ENCODE measurements around the gene PLXNB2. TPM values are rescaled to one million over a fixed set of nuclear protein-coding genes. Genes with fewer than 3 reads are reported as not detected.

PLXNB2 gene
- total RNA-seq, 1 experiment from 2014 or later: 260 TPM

DNA sequence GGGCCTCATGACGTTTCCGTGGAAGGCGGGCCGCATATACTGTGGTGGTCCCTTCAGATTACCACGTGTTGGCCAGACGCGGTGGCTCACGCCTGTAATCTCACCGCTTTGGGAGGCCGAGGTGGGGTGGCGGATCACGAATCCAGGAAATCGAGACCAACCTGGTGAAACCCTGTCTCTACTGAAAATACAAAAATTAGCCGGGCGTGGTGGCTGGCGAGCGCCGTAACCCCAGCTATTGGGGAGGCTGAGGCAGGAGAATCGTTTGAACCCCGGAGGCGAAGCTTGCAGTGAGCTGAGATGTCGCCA lies 20.2 kb upstream of the PLXNB2 start:
- POLR2A ChIA-PET (ENCODE audit: unreplicated experiment): no interaction called here
- peaks cover 29% of the 10 kb centered on the region for H3K4me1 ChIP-seq (replicated peaks; ENCODE audit: insufficient read depth)
- intact Hi-C loops (cut with micrococcal nuclease; ENCODE audit: unreplicated experiment): loop anchor here (2.0 kb wide), 2 partner anchors 75 to 83 kb away; partner anchors contain the start of gene TUBGCP6
- peak overlapping the region; percentile 92 for H3K4me3 ChIP-seq
- TSS peak; percentile 71 for BruUV-seq (replicated peaks)
- CTCF ChIA-PET: interaction anchor here (0.7 kb wide), 1 partner anchor 55 kb away, joined by 3 read pairs; no protein-coding TSS in a partner anchor
- peak overlapping the region; percentile 46; the same call in 1 of the 2 replicates for H3K27ac ChIP-seq
- H3F3A ChIP-seq (ENCODE audit: insufficient read depth, low read depth): peaks cover 34% of the 10 kb centered on the region; the same call in 1 of the 2 replicates
- no peaks in the 10 kb centered on the region for H3K9me2 ChIP-seq (ENCODE audit: insufficient read depth)
- H4K20me1 ChIP-seq (ENCODE audit: insufficient read depth): no peaks in the 10 kb centered on the region
- no peaks in the 10 kb centered on the region for H3K9me3 ChIP-seq (ENCODE audit: insufficient read depth, low read depth)
- peak overlapping the region; percentile 94 for H2AFZ ChIP-seq
- no peak for DNase-seq
- no peaks in the 10 kb centered on the region for H3K36me3 ChIP-seq (ENCODE audit: low read depth)
- H3K27me3 ChIP-seq (ENCODE audit: insufficient read depth, low read depth): no peaks in the 10 kb centered on the region
- TF ChIP-seq, protein P1, sequence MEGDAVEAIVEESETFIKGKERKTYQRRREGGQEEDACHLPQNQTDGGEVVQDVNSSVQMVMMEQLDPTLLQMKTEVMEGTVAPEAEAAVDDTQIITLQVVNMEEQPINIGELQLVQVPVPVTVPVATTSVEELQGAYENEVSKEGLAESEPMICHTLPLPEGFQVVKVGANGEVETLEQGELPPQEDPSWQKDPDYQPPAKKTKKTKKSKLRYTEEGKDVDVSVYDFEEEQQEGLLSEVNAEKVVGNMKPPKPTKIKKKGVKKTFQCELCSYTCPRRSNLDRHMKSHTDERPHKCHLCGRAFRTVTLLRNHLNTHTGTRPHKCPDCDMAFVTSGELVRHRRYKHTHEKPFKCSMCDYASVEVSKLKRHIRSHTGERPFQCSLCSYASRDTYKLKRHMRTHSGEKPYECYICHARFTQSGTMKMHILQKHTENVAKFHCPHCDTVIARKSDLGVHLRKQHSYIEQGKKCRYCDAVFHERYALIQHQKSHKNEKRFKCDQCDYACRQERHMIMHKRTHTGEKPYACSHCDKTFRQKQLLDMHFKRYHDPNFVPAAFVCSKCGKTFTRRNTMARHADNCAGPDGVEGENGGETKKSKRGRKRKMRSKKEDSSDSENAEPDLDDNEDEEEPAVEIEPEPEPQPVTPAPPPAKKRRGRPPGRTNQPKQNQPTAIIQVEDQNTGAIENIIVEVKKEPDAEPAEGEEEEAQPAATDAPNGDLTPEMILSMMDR (conservative IDR thresholded peaks at IDR 0.05): no peak
- no peak for TF ChIP-seq EZH2 (IDR thresholded peaks at IDR 0.05; ENCODE audit: low read depth)
- peaks cover 11% of the 10 kb centered on the region for H3K79me2 ChIP-seq (ENCODE audit: low read depth)
- peak overlapping the region; percentile 92 for H3K4me2 ChIP-seq

- Histone ChIP-seq H3K36me3 (ENCODE audit: low read depth) (no peaks in the 10 kb centered on the region), H3K4me2 (peak within 1 kb of the TSS; percentile 98), H4K20me1 (ENCODE audit: insufficient read depth) (0 out of 2 replicates have a peak, but pooled peaks cover 2% of the 10 kb centered on the region), H3K27ac (peak within 1 kb of the TSS; percentile 46), H2AFZ (peak within 1 kb of the TSS; percentile 94), H3K27me3 (ENCODE audit: insufficient read depth, low read depth) (no peaks in the 10 kb centered on the region), H3F3A (ENCODE audit: insufficient read depth, low read depth) (peaks cover 36% of the 10 kb centered on the region; the same call in 1 of the 2 replicates), H3K4me1 (replicated peaks; ENCODE audit: insufficient read depth) (peaks cover 33% of the 10 kb centered on the region), H3K4me3 (peak within 1 kb of the TSS; percentile 92), H3K9me2 (ENCODE audit: insufficient read depth) (no peaks in the 10 kb centered on the region), H3K9me3 (ENCODE audit: insufficient read depth, low read depth) (no peaks in the 10 kb centered on the region), H3K79me2 (ENCODE audit: low read depth) (peaks cover 11% of the 10 kb centered on the region)
- ChIA-PET CTCF (no interaction called here), POLR2A (ENCODE audit: unreplicated experiment) (no interaction called here)
- intact Hi-C loops (cut with micrococcal nuclease; ENCODE audit: unreplicated experiment): loop anchor here (1.0 to 2.0 kb wide), 3 partner anchors 34 to 82 kb away; partner anchors contain the start of gene TUBGCP6
- TF ChIP-seq, protein P1 (conservative IDR thresholded peaks at IDR 0.05): peak; percentile 61
- no peak for TF ChIP-seq EZH2 (IDR thresholded peaks at IDR 0.05; ENCODE audit: low read depth)
- DNase-seq: peak; percentile 62 to 80
- no TSS peak for BruUV-seq (replicated peaks)
These were observed 19.7 kb upstream of the PLXNB2 start, which contains the start of gene DENND6B for GRCh38 chr22:50326956-50327710. TSS of gene DENND6B (minus strand) at chr22:50327012. CDS start at chr22:50326988, 24 bp downstream.

DNA sequence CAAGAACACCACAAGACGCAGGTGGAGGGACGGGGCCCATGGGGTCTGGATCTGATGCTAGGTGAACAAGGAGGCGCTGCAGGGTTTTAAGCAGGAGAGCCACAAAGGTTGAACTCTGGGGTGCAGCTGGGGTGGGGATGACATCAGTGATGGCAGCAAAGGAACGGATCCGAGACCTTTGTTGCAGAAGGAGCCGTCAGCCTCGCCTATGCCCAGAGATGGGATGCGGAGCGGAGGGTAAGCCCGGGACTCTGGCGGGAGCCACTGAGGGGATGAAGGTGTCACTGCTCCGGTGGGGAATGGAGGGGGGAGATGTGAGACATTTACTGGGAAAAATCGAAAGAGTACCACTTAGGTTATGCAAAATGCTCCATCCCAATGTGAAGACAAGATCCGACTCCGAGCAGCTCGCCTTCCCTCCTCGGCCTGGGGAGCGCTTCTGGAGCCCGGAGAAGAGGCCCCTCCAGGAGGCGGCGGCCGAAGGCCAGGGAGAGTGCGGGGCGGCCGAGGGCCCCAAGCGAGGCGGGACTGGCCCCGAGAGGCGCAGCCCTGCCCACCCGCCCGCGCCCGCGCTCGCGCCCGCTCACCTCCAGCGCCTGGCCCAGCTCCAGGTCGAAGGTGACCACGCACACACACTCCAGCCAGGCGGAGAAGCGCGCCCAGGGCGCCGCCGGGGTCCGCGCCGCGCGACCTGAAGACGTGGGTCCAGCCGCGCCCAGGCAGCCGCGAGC lies 18.9 kb upstream of the PLXNB2 start:
- H3K4me2 ChIP-seq: peak overlapping the region; percentile 98
- peaks cover 11% of the 10 kb centered on the region for H3K79me2 ChIP-seq (ENCODE audit: low read depth)
- no peaks in the 10 kb centered on the region for H3K27me3 ChIP-seq (ENCODE audit: insufficient read depth, low read depth)
- 0 out of 2 replicates have a peak, but pooled peaks cover 3% of the 10 kb centered on the region for H4K20me1 ChIP-seq (ENCODE audit: insufficient read depth)
- intact Hi-C loops (cut with micrococcal nuclease; ENCODE audit: unreplicated experiment): loop anchor here (1.0 to 2.0 kb wide), 3 partner anchors 33 to 82 kb away; partner anchors contain the start of gene TUBGCP6
- no peaks in the 10 kb centered on the region for H3K9me3 ChIP-seq (ENCODE audit: insufficient read depth, low read depth)
- POLR2A ChIA-PET (ENCODE audit: unreplicated experiment): no interaction called here
- TF ChIP-seq, protein P1 (conservative IDR thresholded peaks at IDR 0.05): no peak
- no peak for TF ChIP-seq EZH2 (IDR thresholded peaks at IDR 0.05; ENCODE audit: low read depth)
- peak overlapping the region; percentile 76 for H2AFZ ChIP-seq
- H3K36me3 ChIP-seq (ENCODE audit: low read depth): no peaks in the 10 kb centered on the region
- H3K9me2 ChIP-seq (ENCODE audit: insufficient read depth): no peaks in the 10 kb centered on the region
- CTCF ChIA-PET: no interaction called here
- H3K27ac ChIP-seq: no peak overlapping the region
- no TSS peak for BruUV-seq (replicated peaks)
- peaks cover 30% of the 10 kb centered on the region for H3K4me1 ChIP-seq (replicated peaks; ENCODE audit: insufficient read depth)
- DNase-seq: no peak
- peak overlapping the region; percentile 92 for H3K4me3 ChIP-seq
- H3F3A ChIP-seq (ENCODE audit: insufficient read depth, low read depth): peaks cover 31% of the 10 kb centered on the region; the same call in 1 of the 2 replicates
